WTC11 (cell line): ENCODE measurements around the gene C3orf18.

Experiments
- CREM ChIP-seq: sonication (generic); formaldehyde crosslinking; IDR thresholded peaks from 2 replicates; pipeline ENCODE4 v1.8.1; 2022; ENCODE audit warnings: mild to moderate bottlenecking, missing genetic modification reagents, moderate library complexity
- EMX1 ChIP-seq: fragments of 250-450 bp; sonication (Bioruptor Pico); IDR thresholded peaks from 2 replicates; pipeline ENCODE4 v1.8.0; 2021; ENCODE audit warnings: mild to moderate bottlenecking
- ETV6 ChIP-seq: sonication (generic); formaldehyde crosslinking; IDR thresholded peaks from 2 replicates; pipeline ENCODE4 v1.8.1; 2022; ENCODE audit warnings: mild to moderate bottlenecking, missing genetic modification reagents
- SP1 ChIP-seq: sonication (generic); formaldehyde crosslinking; conservative IDR thresholded peaks from 2 replicates; pipeline ENCODE4 v1.8.1; 2022; ENCODE audit warnings: missing genetic modification reagents
- TF ChIP-seq, protein P1 (sequence below): fragments of 200-600 bp; IDR thresholded peaks from 2 replicates; pipeline ENCODE4 v1.8.0; 2022; ENCODE audit warnings: antibody characterized with exemption
- TF ChIP-seq, protein P2 (sequence below): sonication (generic); formaldehyde crosslinking; IDR thresholded peaks from 2 replicates; pipeline ENCODE4 v1.8.1; 2022; ENCODE audit warnings: low read depth, mild to moderate bottlenecking, moderate library complexity, missing genetic modification reagents, borderline replicate concordance
- TF ChIP-seq, protein P3 (sequence below): sonication (generic); formaldehyde crosslinking; IDR thresholded peaks from 2 replicates; pipeline ENCODE4 v1.8.1; 2023; ENCODE audit warnings: mild to moderate bottlenecking, missing genetic modification reagents, moderate library complexity
- TF ChIP-seq, protein P4 (sequence below): sonication (generic); formaldehyde crosslinking; IDR thresholded peaks from 2 replicates; pipeline ENCODE4 v1.8.1; 2023; ENCODE audit warnings: mild to moderate bottlenecking, missing genetic modification reagents, moderate library complexity

DNA sequence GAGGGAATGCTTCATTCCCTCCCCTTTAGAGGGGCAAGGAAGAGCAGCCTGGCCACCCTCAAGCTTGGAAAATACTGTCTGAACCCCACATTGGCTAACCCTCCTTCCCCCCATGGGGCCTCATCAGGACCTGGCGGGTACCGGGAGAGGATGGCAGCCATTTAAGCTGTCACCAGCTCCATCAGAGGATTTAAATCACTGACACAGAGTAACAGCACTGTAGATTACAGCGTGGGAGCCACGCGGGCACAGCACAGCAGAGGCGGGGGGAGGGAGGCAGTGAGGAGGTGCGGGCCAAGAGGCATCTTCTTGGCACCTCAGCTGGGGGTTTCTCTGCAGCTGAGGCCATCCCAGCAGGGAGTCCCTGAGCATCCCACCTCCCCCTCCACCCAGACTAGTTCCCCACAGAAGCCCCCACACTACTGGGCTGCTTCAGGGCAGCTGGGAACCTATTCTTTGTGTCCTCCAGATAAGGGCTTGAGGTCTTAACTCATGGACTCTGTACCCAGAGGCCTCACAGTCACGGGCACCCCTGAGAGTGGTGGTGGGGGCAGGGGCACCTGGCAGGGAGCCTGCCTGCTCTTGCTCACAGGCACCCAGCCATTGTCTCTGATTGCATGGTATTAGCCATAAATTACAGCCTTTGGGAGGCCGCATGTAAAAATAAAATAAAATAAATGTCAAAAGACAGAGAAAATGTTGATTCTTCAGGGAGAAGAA is 42.2 kb downstream of the C3orf18 start:
- TF ChIP-seq ETV6 (CRISPR knock-in tag) (no peak), SP1 (no peak), CREM (CRISPR knock-in tag) (no peak), EMX1 (CRISPR knock-in tag) (no peak)
- TF ChIP-seq, protein P1, sequence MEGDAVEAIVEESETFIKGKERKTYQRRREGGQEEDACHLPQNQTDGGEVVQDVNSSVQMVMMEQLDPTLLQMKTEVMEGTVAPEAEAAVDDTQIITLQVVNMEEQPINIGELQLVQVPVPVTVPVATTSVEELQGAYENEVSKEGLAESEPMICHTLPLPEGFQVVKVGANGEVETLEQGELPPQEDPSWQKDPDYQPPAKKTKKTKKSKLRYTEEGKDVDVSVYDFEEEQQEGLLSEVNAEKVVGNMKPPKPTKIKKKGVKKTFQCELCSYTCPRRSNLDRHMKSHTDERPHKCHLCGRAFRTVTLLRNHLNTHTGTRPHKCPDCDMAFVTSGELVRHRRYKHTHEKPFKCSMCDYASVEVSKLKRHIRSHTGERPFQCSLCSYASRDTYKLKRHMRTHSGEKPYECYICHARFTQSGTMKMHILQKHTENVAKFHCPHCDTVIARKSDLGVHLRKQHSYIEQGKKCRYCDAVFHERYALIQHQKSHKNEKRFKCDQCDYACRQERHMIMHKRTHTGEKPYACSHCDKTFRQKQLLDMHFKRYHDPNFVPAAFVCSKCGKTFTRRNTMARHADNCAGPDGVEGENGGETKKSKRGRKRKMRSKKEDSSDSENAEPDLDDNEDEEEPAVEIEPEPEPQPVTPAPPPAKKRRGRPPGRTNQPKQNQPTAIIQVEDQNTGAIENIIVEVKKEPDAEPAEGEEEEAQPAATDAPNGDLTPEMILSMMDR = no peak
- TF ChIP-seq, protein P2, sequence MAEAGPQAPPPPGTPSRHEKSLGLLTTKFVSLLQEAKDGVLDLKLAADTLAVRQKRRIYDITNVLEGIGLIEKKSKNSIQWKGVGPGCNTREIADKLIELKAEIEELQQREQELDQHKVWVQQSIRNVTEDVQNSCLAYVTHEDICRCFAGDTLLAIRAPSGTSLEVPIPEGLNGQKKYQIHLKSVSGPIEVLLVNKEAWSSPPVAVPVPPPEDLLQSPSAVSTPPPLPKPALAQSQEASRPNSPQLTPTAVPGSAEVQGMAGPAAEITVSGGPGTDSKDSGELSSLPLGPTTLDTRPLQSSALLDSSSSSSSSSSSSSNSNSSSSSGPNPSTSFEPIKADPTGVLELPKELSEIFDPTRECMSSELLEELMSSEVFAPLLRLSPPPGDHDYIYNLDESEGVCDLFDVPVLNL (CRISPR knock-in tag) = no peak
- TF ChIP-seq, protein P3, sequence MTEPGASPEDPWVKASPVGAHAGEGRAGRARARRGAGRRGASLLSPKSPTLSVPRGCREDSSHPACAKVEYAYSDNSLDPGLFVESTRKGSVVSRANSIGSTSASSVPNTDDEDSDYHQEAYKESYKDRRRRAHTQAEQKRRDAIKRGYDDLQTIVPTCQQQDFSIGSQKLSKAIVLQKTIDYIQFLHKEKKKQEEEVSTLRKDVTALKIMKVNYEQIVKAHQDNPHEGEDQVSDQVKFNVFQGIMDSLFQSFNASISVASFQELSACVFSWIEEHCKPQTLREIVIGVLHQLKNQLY (CRISPR knock-in tag) = no peak
- TF ChIP-seq, protein P4, sequence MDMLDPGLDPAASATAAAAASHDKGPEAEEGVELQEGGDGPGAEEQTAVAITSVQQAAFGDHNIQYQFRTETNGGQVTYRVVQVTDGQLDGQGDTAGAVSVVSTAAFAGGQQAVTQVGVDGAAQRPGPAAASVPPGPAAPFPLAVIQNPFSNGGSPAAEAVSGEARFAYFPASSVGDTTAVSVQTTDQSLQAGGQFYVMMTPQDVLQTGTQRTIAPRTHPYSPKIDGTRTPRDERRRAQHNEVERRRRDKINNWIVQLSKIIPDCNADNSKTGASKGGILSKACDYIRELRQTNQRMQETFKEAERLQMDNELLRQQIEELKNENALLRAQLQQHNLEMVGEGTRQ (CRISPR knock-in tag) = no peak
